ENCODE measurements around the gene FBXL13. TPM values are rescaled to one million over a fixed set of nuclear protein-coding genes. Genes with fewer than 3 reads are reported as not detected.

FBXL13 gene
- total RNA-seq, 1 experiment from 2014 or later: 0.43 TPM

DNA sequence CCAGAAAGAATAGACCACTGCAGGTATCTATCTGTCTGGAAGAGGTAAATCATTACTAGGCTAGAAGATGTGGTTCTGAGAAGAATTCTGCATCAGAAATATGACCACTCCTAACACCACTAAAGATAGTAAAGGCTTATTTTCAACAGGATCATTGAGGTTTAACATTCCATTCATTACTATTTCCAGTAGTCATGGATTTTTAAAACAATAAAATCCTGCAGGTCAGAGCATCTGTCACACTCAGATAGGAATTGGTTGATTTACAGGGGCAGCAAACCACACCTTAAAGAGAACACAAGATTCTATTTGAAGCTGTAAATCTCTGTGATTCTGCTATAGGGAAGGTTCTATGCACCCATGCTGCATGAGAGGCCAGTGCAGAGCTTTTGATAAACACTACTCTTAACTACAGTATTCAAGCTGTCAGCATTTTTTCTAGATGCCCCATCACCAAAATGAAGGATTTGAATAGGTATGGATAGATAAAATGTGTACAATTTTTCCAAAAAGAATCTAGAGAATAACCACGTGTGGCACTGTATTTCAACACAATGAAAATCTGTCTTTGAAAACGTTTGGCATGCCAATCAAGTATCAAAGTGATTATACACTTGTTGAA, 147.2 kb downstream of the FBXL13 start:
- peaks cover 30% of the 10 kb centered on the region for H3K4me1 ChIP-seq
- H3K4me1 Mint-ChIP-seq (ENCODE audit: low read depth, unreplicated experiment): peaks cover 19% of the 10 kb centered on the region
- no peaks in the 10 kb centered on the region for H3K9me3 Mint-ChIP-seq (ENCODE audit: unreplicated experiment)
- H3K27me3 Mint-ChIP-seq (ENCODE audit: insufficient read depth, unreplicated experiment): no peaks in the 10 kb centered on the region
- intact Hi-C loops (cut with micrococcal nuclease; ENCODE audit: unreplicated experiment): no loop called here
- CTCF ChIA-PET: interaction anchor here (0.7 kb wide), 1 partner anchor 8 kb away, joined by 3 read pairs; no protein-coding TSS in a partner anchor
- no peaks in the 10 kb centered on the region for H3K36me3 ChIP-seq (ENCODE audit: control insufficient read depth, insufficient read depth, low read length)
- TF ChIP-seq, protein P1, sequence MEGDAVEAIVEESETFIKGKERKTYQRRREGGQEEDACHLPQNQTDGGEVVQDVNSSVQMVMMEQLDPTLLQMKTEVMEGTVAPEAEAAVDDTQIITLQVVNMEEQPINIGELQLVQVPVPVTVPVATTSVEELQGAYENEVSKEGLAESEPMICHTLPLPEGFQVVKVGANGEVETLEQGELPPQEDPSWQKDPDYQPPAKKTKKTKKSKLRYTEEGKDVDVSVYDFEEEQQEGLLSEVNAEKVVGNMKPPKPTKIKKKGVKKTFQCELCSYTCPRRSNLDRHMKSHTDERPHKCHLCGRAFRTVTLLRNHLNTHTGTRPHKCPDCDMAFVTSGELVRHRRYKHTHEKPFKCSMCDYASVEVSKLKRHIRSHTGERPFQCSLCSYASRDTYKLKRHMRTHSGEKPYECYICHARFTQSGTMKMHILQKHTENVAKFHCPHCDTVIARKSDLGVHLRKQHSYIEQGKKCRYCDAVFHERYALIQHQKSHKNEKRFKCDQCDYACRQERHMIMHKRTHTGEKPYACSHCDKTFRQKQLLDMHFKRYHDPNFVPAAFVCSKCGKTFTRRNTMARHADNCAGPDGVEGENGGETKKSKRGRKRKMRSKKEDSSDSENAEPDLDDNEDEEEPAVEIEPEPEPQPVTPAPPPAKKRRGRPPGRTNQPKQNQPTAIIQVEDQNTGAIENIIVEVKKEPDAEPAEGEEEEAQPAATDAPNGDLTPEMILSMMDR (IDR thresholded peaks at IDR 0.05; ENCODE audit: insufficient read depth in 1 of 2, low read depth in 1 of 2, low read length in 1 of 2, severe bottlenecking in 1 of 2, unreplicated experiment in 1 of 2): no peak
- no peaks in the 10 kb centered on the region for H3K27me3 ChIP-seq (replicated peaks; ENCODE audit: control insufficient read depth, insufficient read depth, low read length)
- H3K4me3 Mint-ChIP-seq (ENCODE audit: unreplicated experiment): no peak overlapping the region
- no peaks in the 10 kb centered on the region for H3K9me3 ChIP-seq
- no peaks in the 10 kb centered on the region for H3K36me3 Mint-ChIP-seq (ENCODE audit: insufficient read depth, unreplicated experiment)
- peak in 1 of 2 experiments; percentile 13 for DNase-seq
- peak overlapping the region; percentile 29 for H3K27ac Mint-ChIP-seq (ENCODE audit: unreplicated experiment)
- no TSS peak for BruUV-seq (replicated peaks)
- H3K4me3 ChIP-seq (ENCODE audit: low read depth, low read length): no peak overlapping the region
- POLR2A ChIA-PET: no interaction called here

DNA sequence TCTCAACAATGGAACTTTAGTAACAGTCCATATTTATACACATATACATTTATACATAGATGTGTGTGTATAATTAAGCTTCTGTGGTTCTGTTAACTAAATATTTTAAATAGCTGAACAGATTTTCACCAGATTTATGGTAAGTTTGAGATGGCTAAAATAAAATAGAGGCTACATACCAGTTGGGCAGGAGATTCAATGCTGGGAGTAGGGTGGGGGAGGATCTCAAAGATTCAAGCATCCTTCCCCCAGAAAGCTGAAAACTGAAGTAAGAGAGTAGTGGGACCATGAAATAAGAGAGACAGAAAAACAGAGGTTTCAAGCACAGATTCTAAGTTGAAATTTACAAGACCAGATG, 147.8 kb downstream of the FBXL13 start:
- no peak overlapping the region for H3K4me3 ChIP-seq (ENCODE audit: low read depth, low read length)
- TF ChIP-seq, protein P1 (IDR thresholded peaks at IDR 0.05; ENCODE audit: insufficient read depth in 1 of 2, low read depth in 1 of 2, low read length in 1 of 2, severe bottlenecking in 1 of 2, unreplicated experiment in 1 of 2): no peak
- Mint-ChIP-seq H3K4me1 (ENCODE audit: low read depth, unreplicated experiment) (peaks cover 19% of the 10 kb centered on the region), H3K36me3 (ENCODE audit: insufficient read depth, unreplicated experiment) (no peaks in the 10 kb centered on the region), H3K4me3 (ENCODE audit: unreplicated experiment) (no peak overlapping the region), H3K27me3 (ENCODE audit: insufficient read depth, unreplicated experiment) (no peaks in the 10 kb centered on the region), H3K9me3 (ENCODE audit: unreplicated experiment) (no peaks in the 10 kb centered on the region), H3K27ac (ENCODE audit: unreplicated experiment) (peak overlapping the region; percentile 29)
- POLR2A ChIA-PET: no interaction called here
- intact Hi-C loops (cut with micrococcal nuclease; ENCODE audit: unreplicated experiment): no loop called here
- DNase-seq: no peak
- peaks cover 30% of the 10 kb centered on the region for H3K4me1 ChIP-seq
- H3K9me3 ChIP-seq: no peaks in the 10 kb centered on the region
- no peaks in the 10 kb centered on the region for H3K36me3 ChIP-seq (ENCODE audit: control insufficient read depth, insufficient read depth, low read length)
- CTCF ChIA-PET: no interaction called here
- BruUV-seq (replicated peaks): no TSS peak
- no peaks in the 10 kb centered on the region for H3K27me3 ChIP-seq (replicated peaks; ENCODE audit: control insufficient read depth, insufficient read depth, low read length)

DNA sequence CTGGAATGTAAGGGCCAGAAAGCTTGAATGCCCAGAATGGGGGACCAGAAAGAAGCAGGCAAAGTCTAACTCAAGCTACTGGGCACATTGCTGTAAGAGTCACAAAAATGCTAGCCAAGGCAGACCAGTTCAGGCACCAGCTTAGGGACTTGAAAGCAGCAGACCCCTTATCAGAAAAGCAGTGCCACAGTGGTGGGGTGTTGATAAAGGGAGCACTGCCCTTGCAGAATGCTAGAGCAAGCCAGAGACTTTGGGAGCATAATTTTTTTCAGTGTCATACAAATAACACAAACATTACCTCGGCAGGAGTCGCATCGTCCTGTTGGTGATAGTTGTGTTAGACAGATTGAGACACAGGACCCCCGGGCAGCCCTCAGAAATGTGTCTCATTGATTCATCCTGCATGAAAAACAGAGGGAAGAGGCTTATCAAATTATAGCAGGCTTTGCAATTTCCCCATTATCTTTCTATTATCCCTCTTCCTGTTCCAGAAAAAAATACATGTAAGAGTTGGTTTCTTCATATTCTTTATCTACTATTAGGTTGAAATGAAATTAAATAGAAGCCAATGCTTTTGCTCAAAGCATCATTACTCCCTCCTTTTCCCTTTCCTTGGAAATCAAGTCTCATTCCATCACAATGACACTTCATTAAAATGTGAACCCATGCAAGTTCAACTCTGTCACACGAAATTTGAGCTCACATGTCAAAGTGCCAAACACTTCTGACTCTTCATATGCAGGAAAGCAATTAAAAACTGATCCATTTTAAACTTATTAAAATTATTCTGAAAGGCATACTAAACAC, 148.4 kb downstream of the FBXL13 start:
- Mint-ChIP-seq H3K36me3 (ENCODE audit: insufficient read depth, unreplicated experiment) (no peaks in the 10 kb centered on the region), H3K4me3 (ENCODE audit: unreplicated experiment) (no peak overlapping the region), H3K9me3 (ENCODE audit: unreplicated experiment) (no peaks in the 10 kb centered on the region), H3K27ac (ENCODE audit: unreplicated experiment) (peak overlapping the region; percentile 29), H3K4me1 (ENCODE audit: low read depth, unreplicated experiment) (peaks cover 19% of the 10 kb centered on the region), H3K27me3 (ENCODE audit: insufficient read depth, unreplicated experiment) (no peaks in the 10 kb centered on the region)
- H3K9me3 ChIP-seq: no peaks in the 10 kb centered on the region
- TF ChIP-seq, protein P1 (IDR thresholded peaks at IDR 0.05; ENCODE audit: insufficient read depth in 1 of 2, low read depth in 1 of 2, low read length in 1 of 2, severe bottlenecking in 1 of 2, unreplicated experiment in 1 of 2): no peak
- no peak overlapping the region for H3K4me3 ChIP-seq (ENCODE audit: low read depth, low read length)
- intact Hi-C loops (cut with micrococcal nuclease; ENCODE audit: unreplicated experiment): no loop called here
- H3K36me3 ChIP-seq (ENCODE audit: control insufficient read depth, insufficient read depth, low read length): no peaks in the 10 kb centered on the region
- DNase-seq: no peak
- ChIA-PET CTCF (no interaction called here), POLR2A (no interaction called here)
- H3K4me1 ChIP-seq: peaks cover 30% of the 10 kb centered on the region
- BruUV-seq (replicated peaks): no TSS peak
- no peaks in the 10 kb centered on the region for H3K27me3 ChIP-seq (replicated peaks; ENCODE audit: control insufficient read depth, insufficient read depth, low read length)

All from Caco-2 (cell line).